NCI-H2196 (cell line): ENCODE results near the gene NKPD1.

ENCODE experiments used
- DNase-seq: peaks from one replicate; lab custom pipeline; 2025; ENCODE audit not compliant: unreplicated experiment; lab: John Stamatoyannopoulos, UW

NKPD1 gene

DNA sequence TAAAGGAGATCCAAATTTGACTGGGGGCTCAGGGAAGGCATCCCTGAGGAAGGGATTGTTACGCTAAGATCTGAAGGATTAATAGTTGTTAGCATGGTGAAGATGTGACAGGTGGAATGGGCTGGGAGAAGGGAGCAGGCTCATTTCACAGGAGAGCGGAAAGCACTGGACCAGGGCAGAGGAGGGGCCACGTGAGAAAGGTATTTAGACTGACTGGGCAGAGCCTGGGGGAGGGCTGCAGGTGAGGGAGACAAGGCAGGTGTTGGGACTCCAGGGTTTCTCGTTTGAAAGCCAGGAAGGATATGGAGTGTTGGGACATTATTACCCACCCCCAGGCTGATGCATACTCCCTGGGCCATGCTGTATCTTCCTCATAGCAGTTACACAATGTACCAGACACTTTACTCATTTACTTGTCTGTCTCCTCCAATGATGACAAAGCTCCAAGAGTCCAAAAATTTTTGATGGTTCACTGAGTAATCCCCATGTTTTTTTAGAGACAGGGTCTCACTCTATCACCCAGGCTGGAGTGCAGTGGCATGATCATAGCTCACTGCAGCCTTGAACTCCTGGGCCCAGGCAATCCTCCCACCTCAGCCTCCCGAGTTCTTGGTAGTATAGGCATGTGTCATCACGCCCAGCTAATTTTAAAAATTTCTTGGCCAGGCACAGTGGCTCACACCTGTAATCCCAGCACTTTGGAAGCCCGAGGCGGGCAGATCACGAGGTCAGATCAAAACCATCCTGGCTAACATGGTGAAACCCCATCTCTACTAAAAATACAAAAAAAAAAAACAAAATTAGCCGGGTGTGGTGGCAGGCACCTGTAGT is 14.9 kb upstream of the NKPD1 start:
- no peak for DNase-seq

DNA sequence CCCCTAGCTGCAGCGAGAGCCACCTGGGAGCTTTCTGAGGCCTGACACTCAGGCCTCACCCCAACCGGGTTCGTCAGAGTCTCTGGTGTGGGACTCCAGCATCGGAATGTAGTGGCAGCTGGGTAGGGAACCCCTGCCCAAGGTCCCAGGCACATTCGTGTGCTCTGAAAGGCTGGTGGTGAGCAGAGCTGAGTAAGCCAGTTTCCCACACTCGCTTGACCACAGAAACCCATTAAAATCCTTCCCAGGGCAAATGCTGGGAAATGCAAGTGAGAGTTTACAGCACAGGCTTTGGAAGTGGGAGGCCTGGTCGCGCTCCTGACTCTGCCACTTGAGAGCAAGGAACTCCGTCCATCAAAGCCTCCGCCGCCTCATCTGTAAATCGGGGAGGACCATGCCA is 13.0 kb upstream of the NKPD1 start:
- DNase-seq: no peak

DNA sequence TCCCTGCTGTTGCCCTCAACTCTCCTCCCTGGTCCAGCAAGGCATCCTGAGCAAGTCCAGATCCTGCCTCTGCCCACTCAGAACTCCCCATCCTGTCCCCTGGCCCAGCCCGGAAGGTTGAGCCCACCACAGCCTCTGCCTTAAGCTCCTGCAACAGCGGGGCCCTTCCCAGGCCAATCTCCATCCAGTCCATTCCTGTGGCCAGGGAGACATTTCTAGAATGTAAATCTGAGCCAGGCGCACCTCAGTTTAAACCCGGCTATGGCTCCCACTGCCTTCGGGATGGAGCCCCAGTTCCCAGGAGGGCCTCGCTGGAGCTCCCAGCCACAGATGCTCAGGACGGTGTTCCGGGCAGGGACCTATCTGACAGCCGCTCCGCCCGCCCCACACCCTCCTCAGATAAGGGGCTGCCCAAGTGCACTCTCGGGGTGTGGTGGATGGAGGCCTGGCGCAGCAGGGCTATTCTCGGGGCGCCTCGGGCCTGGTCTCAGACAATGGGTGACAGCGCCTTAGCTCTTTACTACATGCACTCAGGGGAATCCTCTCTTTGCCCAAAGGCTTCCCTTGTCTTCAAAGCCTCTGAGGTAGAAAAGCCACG is 11.9 kb upstream of the NKPD1 start:
- no peak for DNase-seq

DNA sequence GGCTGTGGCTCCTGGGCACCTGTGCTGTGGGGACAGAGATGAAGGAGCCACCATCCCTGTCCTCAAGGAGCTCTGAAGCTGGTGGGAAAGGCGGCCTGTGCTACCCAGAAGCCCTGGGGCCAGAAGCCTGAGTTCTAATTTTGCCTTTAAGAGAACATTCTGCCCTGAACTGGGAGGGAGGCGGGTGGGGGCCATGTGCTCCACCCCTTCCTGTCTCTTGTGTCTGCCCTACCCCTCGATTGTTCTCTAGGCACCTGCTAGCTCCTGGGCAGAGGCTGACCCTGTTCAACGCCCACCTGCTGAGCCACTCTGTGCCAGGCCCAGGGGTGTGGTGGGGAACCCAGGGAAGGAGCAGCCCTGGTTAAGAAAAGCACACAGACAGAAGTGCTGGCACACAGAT is 11.4 kb upstream of the NKPD1 start:
- no peak for DNase-seq

DNA sequence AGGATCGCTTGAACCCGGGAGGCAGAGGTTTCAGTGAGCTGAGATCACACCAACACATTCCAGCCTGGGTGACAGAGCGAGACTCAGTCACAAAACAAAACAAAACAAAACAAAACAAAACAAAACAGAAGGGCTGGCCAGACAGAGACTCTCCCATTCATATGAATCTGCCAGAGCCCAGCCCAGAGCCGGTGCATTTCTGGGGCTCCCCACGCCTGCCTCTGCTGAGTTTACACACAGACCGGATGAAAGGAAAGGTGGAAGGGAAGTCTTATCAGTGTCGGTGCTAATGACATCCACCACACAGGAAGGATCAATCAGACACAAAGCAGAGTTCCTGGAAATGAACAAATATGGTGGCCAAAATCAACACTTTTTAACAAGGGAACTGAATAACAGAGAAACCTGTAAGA is 10.4 kb upstream of the NKPD1 start:
- DNase-seq: no peak

DNA sequence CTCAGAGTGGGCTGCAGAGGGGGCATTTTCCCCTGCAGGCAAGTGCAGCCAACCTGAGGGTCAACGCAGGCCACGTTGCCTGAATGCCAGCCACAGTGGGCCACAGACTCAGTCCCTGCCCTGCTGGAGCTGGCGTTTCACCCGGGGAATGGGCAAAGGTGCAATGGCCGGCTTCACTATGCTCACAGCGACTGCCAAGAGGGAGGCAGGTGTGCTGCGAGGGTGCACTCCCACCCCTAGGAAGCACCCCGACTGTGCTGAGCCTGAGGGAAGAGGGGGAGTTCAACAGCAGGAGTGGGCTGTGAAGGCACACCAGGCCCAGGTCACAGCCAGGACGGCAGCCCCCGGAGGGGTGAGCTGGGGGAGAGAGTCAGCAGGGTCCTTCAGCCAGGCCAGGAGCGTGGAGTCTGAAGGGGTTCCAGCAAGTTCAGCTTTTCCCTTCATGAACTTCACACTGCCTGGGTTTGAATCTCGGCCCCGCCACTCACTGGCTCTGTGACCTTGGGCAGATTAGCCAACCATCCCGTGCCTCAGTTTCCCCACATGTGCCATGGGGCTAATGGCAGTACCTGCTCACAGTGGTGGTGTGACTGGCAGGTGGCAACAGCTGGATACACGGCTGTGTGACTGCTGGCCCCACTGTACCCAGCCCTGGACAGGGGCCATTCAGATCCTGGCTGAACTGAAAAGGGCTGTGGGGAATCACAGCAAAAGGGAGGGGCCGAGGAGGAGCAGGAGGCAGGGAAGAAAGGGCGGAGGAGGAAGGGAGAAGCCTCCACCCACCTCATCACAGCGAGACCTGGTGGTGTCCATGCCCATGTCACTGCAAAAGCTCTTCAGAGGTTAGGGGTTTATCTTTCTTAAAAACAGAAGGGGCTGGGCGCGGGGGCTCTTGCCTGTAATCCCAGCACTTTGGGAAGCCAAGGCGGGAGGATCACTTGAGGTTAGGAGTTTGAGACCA is 9.6 kb upstream of the NKPD1 start:
- no peak for DNase-seq

DNA sequence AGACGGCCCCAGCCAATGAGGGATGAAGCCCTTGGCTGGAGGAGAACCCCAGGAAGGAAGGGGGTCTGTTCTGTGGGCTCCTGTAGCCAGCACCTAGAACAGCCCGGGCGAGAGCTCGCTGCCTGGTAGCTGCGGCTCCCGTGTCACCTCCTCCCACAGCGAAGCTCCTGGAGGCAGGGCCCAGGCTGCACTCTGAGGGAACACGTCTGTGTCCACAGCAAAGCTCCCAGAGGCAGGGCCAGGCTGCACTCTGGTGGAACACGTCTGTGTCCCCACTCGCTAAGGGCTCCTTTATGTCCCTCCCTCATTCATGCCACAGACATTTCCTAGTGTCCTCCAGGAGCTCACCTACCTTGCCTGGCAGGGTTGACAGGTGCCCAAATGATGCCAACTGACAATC is 8.8 kb upstream of the NKPD1 start:
- no peak for DNase-seq

DNA sequence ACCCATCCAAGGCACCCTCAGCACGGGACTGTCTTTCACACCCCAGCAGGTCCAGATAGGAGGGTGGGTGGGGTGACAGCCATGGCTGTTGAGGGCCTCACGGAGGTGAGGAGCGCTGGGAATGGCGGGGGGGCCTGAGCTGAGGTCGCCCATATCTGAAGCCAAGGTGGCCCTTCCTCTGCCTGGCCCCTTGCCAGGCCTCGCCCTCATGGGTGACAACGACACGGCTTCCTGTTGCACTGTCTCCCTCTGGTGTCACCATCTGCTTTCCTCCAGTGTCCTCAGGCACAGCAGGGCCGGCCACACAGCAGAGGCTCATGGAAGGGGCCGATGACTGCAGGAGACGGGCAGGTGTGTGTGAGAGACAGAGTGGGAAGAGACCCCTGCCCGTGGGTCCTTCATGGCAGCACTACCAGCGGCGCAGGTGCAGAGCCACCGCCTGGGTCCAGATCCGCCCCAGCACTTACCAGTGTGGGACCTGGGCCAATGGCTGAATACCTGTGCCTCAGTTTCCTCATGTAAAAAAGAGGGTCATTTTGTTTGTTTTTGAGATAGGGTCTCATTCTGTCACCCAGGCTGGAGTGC is 8.1 kb upstream of the NKPD1 start:
- no peak for DNase-seq

DNA sequence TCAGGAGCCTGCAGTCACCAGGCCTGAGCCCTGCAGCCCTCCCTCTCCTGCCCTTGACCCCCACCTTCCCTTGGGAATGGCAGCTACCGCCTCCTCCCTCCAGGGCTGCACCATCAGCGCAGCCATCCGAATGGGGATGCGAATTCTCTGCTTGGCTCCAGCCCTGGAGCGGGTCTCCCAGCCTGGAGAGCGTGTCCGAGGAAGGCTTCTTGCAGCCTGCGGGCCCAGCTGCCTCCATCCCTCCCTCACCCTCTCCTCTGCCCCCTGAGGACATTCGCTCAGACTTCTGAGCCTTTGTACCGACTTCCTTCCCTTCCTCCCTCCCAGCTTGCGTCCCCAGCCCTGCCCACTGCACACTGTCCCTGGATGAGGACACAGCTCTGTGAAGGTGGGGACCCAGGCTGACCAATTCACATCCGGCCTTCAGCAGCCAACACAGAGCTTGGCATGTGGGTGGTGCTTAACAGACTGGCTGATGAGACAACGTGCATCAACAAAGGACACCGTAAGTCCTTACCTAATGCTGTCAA is 6.0 kb upstream of the NKPD1 start:
- DNase-seq: no peak

DNA sequence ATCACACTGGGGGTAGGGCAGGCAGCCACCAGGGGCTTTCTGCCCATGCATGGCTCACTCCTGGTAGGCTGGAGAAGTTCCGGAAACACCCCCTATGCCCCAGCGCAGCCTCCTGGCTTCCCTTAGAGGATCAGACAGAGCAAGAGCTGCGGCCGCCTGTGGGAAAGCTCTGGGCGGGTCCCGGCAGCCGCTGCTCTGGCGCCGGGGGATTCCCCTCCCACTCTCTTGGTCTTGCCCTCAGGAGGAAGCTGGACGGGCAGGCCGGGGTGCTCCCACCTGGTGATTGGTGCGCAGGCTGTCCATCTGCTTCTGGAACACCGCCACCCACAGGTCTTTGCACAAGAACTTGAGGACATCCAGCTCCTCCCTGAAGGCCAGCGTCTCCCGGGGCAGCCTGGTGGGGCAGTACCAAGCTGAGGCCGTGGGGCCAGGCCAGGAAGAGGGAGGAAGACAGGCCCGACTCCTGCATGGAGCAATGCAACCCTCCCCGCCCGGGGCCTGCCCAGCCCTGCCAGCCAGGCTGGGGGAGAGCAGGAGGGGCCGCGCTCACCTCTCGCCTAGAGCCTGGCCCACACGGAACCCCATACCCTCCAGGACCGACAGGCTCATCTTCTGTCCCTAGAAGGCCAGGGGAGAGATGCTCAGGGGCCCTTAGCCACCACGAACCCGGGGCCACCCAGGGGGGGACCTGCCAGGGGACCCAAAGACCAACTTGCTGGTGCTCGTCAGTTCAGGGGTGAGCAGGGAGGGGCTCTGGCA is 4.0 kb upstream of the NKPD1 start:
- no peak for DNase-seq

DNA sequence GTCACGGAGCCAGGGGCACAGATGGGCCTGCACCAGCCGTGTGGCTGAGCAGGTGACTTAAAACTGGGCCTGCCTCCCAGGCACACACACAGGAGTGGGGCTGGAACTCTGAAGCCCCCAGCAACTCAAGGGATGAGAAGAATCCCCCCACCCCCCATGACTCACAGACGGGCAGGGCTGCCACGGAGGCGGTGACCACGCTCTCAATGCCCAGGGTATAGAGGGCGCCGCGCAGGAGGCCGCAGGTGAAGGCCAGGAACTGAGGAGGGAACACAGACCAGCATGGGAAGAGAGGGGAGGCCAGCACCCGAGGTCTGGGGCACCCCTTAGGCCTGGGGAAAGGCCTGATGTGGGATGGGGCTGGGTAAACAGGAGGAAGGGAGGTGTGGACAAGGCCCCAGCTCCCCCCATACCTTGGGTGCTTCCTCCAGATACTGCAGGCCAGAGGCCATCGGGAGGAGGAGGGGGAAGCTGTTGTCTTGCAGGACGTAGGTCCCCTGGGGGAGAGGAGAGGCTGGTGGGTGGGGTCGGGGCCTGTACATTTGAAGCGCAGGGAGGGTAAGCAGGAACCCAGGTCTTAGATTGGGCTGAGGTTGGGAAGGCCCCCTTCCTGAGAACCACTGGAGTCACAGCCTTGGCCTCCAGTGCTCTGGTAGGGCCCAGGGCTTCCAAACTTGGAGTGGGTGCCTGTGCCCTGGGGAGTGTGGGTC is 3.1 kb upstream of the NKPD1 start:
- DNase-seq: no peak

DNA sequence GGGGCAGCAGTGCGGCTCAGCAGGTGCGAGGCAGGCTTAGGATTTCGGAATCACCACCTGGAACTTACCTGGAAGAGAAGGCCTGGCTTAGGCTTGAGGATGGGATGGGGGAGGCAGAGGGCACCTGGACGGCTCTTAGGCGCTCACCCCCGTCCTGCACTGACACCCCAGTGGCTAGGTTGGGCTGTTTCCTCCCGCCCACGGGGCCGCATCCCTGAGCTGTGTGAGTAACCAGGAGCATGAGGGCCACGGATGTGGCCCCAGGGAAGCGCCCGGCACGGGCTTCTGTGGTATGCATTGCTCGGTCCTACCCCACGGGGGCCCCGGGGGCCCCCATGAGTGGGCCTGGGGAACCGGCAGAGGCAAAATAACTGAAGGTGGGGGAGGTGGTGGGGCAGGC is 2.4 kb upstream of the NKPD1 start:
- DNase-seq: no peak

DNA sequence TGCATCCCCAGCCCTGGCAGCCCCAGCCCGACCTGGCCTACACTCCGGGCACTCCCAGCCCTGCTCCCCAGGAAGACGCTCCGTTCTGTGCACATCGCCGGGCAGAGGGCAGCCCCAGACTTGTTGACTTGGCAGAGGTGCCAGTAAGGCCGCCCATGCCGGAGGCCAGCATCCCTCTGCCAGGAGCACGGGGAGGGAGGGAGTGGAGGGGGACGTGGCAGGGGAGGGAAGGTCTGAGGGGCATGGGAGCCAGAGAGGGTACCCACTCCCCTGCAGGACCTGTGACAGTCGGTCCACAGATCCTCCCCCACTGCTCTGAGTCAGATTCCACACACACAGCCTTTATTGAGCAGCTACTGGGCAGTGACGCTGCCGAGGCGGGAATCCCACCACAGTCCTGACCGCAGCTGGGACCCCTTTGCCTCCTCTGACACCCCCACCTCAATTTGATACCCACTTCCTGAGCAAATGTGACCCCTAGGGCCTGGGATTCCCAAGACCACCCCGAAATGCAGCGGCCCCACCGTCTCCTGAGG is 1.9 kb upstream of the NKPD1 start:
- DNase-seq: no peak

DNA sequence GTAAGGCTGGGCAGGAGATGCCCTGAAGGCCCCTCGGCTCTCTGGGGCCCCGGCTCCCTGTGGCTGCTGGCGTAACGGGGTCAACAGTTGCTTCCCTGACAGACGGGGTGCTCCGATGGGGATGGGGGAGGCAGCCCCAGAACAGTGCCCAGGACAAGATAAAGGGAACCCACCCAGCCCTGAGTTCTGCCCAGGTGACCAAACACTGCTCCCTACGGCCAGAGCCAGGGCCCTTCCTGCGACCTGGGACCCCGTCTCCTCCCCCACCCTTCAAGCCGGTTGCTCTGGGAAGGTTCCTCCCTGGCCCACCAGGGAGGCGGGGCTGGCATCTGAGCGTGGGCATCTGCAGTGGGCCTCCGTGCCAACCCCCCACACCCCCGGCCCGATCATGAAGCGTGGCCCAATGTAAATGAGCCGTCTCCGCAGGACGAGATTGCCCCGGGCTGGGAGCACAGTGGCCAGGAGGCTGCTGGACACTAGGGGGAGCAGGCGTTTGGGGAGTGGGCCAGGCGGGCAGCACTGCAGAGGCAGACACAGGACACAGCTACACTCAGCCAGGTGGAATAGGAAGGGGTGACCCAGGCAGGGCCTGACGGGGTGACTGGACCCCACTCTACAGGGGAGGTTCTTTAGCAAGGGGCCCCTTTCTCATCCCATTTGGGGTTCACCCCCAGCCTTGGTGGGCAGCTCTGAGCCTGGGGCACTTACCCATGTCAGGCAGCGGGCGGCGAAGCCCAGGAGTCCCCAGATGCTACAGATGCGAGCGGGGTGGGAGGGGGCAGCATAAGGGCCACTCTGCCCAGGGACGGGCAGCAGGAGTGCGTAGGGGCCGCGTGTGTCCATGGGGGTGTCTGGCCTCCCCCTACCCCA is 1.2 kb upstream of the NKPD1 start:
- DNase-seq: no peak

DNA sequence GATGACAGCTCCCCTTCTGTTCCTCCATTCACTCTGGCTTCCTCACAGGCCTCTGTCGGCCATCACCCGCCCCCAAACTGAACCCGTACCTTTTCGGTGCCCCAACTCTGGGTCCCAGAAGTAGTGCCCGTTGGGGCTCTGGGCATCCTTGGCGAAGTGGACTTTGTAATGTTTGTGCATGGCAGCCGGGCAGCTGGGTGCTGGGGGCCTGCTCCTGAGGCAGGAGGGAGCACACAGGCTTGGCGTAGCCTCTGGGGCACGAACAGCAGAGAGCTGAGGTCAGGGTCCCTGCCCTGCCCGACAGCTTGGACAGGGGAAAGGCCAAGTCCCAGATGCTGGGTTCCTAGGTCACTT is 834 bp downstream of the NKPD1 start:
- no peak for DNase-seq

DNA sequence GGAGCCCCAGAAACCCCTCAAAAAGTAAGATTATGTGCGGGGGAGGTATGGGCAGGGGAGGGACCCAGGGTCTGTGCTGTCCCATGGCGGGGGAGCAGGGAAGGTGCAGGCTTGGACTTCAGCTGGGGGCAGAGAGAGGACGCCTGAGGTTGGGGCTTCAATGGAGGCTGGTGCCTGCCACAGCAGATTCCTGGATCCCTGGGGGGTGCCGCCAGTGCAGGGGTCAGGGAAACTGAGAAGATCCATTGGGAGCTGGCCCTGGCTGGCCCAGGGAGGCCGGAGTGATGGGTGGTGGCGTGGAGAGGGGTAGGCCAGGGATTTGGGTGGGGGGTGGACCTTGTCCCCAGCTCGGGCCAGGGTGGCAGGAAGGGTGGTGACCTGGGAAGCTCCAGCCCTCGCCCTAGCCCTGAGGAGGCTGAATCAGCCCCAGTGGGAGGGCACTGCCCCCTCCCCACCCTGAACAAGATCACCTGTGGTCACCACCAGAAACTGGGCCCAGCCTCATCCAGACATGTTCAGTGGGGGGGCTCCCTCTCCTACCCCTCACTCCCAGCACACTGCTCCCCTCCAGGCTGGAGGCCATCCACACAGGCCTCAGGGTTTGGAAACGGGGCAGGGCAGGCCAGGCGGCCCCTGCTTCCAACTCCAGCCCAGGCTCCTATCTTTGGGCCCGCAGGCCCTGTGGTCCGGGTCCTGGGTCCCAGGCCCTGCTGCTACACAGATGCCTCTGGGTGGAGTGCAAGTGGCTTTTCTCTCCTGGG is 1.4 kb downstream of the NKPD1 start:
- DNase-seq: no peak

DNA sequence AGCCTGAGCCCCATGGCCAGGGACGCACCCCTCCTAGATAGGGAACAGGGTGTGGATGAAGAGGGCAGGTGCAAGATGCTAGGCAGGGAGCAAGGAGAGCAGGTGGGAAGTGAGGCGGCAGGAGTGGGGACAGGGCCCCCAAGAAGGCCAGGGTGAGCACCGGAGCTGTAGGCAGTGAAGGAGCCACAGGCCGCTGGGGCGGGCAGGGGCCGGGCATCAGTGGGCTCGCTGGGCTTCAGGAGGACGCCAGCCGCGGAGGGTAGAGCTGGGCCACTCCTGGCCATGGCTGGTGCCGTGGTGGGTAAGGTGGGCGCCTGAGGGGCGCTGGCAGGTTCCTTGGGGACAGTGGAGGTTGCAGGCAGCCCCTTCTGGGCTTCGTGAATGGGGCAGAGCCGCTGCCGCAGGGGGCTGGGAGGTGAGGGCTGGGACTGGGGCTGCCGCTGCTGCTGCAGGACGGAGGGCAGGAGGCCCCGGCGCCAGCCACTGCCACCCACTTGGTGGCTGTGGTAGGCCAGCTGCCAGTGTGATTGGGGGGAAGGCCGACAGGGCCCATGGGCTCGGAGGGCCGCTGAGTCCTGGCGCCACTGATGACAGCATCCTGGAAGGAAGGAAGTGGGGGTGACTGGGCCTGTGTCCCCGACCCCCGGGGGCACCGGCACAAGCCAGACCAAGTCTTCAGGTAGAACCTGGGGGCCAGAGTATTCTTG is 2.1 kb downstream of the NKPD1 start:
- no peak for DNase-seq
